ENCODE measurements around the gene ACTL6B.

The ACTL6B gene

GRCh38 chr7:100683659-100684533 is 27.6 kb upstream of the ACTL6B start:
- no peak for DNase-seq (ENCODE audit: low spot score)

DNA sequence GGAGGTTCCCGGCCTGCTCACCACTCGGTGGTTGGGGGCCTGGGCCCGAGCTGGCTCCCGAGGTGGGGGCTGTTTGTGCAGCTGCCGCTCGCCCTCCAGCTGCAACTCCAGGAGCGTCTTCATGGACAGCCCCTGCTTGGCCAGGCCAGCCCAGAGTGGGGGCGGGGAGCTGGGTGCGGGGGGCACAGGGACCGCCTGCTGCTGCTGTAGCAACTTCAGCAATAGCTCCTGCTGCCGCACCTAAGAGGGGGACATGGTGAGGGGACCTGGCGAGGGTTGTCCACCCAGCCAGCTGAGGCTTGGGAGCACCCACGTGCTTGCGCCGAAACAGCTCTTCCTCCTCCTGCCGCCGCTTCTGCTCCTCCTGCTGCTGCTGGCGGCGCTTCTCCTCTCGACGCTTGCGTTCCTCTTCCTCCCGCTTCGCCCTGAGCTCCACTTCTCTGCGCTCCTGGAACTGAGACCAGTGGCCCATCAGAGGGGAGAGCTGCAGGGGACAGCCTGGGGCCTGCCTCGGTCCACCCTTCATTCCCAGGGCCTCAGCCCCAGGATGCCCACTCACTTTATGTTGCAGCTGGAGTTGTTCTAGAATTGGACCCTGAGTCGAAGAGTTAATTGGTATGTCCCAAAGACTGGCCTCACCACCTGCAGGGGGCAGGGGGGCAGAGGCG is 26.9 kb upstream of the ACTL6B start:
- DNase-seq (ENCODE audit: low spot score), result no peak

DNA sequence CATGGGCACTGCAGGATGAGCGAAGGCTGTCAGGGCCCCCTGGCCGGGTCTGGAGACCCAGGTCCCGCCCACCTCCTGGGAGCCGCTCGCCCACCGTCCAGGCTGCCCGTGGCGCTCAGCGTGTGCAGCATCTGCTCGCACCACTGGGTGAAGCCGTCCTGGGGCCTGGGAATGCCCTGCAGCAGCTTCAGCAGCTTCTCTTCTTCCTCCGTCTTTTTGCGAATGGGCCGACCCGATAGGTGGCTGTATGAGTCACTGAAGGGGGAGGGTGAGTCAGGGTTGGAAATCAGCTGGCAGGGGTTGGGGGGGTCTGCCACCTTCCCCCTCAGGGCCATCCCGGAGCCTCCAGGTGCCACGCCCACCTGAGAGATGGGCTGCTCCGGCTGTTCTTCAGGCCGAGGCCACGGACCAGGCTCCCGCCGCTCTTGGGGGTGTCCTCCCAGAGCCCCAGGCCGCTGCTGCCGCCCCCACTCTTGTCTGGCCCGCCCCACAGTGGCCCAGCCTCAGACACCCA is 26.0 kb upstream of the ACTL6B start:
- DNase-seq (ENCODE audit: low spot score), result peak; percentile 33

DNA sequence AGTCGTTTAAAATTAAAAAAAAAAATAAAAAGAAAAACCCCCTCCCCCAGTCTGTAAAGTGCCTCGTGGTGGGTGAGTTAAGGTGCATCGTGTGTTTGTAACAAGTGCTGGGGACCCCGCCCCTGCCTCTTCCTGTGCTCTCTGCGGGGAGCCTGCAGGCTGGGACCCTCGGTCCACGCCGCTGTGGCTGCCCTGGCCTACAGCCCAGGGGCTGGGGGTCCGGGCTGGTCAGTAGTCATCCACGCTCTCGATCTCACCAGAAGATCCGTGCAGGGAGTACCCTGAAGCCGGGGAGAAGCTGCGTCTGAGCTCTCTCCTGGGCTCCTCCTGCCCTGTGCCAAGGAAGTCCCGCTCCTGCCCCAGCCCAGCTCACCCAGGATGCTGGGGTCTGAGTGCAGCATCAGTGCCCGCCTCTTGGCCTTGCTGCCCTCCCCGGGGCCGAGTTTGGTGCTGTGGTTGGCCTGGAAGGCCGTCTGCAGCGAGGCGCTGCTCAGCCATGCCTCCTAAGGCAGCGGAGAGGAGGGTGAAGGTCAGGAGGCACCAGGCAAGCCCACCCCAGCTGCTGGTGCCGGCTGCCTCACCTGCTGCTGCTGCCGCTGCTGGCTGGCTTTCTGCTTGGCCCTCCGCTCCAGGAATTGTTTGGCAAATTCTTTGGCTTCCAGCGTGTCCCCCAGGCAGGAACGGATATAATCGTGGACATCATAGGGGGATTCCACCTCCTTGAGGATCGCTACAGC is 25.4 kb upstream of the ACTL6B start:
- DNase-seq (ENCODE audit: low spot score), result peak; percentile 34

DNA sequence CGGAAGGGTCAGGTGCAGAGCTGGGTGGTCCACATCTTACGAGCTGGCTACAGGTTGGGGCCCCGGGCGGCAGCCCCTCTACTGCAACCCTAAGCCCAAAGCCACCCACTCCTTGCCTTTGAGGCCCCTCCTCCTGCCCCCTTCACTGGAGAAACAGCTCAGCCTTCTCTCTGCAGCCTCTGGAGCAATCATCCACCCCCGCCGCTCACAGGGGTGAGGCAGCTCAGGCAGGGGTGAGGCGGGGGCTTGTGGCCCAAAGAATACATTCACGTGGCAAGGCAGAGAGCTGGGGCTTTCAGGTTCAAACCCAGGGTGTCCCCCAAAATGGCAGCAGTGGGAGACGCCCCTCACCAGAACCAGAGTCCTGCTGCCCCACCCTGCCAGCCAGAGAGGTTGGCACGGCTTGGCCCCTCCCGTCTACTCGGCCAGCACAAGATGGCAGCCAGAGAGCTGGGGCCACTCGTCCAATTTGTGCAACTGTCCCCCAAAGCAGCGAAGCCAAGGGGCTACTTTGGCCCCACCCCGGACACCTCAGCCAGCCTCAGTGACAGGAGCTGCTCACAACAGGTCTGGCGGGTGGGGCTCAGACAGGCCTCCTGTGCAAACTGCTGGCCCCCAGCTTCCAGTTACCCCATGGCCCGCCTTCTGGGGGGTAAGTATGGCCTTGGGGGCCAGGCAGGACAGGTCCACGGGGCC is 24.5 kb upstream of the ACTL6B start:
- peak; percentile 24 for DNase-seq (ENCODE audit: low spot score)

DNA sequence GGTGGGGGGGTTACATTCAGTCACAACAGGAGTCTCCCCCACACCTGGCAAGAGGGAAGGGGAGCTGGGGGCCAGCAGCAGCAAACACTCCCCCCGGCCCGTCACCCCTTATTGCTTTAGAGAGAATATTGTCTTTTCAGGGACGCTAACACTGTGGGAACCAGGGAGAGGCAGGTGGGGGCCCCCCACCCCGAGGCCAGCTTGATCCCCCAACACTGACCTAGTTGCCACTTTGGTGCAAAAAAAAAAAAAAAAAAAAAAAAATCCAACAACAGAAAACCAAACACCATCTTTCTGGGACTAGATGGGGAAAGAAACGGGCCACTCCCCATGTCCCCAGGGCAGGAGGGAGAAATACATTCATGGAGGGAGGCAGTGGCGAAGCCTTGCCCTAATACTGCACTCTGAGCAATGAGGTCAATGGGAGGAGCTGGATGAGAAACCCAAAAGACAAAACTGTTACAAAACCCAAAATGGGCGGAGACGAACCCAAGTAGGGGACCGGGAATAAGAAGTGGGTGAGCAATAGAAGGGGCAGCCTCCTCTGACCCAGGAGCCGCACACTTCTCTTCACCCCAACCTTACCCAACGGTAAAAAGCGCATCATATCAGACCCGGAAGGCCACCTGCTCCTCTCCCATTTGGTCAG is 23.8 kb upstream of the ACTL6B start:
- DNase-seq (ENCODE audit: low spot score), result no peak

GRCh38 chr7:100679129-100679926 is 23.1 kb upstream of the ACTL6B start:
- peak; percentile 30 for DNase-seq (ENCODE audit: low spot score)

DNA sequence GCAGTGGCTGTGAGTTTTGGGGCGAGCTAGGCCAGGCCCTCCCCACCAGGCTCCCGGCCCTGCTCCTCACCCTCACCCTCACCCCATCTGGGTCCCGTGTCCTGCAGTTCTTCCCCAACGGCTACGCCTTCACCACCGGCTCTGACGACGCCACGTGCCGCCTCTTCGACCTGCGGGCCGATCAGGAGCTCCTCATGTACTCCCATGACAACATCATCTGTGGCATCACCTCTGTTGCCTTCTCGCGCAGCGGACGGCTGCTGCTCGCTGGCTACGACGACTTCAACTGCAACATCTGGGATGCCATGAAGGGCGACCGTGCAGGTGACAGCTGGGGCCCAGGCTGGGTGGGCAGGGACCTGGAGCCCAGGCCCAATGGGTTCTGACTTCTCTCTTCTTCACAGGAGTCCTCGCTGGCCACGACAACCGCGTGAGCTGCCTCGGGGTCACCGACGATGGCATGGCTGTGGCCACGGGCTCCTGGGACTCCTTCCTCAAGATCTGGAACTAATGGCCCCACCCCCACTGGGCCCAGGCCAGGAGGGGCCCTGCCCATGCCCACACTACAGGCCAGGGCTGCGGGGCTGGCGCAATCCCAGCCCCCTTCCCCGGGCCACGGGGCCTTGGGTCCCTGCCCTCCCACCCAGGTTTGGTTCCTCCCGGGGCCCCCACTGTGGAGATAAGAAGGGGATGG is 22.2 kb upstream of the ACTL6B start:
- DNase-seq (ENCODE audit: low spot score), result peak; percentile 41

DNA sequence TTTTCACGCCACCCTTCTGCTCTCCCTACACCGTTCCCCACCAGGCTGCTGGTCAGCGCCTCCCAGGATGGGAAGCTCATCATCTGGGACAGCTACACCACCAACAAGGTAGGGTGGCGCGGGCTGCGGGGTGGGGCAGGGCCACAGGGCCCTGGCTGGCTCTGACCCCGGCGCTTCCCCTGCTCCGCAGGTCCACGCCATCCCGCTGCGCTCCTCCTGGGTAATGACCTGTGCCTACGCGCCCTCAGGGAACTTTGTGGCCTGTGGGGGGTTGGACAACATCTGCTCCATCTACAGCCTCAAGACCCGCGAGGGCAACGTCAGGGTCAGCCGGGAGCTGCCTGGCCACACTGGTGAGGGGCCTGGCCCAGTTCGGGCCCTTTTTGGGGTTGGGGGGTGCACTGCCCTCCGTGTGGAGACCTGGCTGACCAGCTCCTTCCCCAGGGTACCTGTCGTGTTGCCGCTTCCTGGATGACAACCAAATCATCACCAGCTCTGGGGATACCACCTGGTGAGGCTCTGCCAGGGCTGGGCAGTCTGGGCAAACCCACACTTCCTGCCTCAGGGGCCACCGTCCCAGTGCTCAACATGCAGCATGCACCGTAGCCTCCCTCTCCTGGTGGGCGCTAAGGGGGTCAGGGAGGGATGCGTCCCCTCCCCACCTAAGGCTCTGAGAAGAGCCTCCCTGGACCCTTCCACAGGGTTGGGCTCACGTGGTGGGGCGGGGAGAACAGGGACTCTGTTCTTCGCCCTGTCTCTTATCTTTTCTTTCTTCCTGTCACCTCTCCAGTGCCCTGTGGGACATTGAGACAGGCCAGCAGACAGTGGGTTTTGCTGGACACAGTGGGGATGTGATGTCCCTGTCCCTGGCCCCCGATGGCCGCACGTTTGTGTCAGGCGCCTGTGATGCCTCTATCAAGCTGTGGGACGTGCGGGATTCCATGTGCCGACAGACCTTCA is 21.3 kb upstream of the ACTL6B start:
- DNase-seq (ENCODE audit: low spot score), result no peak

GRCh38 chr7:100676501-100677306 is 20.5 kb upstream of the ACTL6B start:
- no peak for DNase-seq (ENCODE audit: low spot score)

GRCh38 chr7:100675581-100676350 is 19.5 kb upstream of the ACTL6B start:
- peak; percentile 82 for DNase-seq (ENCODE audit: low spot score)

DNA sequence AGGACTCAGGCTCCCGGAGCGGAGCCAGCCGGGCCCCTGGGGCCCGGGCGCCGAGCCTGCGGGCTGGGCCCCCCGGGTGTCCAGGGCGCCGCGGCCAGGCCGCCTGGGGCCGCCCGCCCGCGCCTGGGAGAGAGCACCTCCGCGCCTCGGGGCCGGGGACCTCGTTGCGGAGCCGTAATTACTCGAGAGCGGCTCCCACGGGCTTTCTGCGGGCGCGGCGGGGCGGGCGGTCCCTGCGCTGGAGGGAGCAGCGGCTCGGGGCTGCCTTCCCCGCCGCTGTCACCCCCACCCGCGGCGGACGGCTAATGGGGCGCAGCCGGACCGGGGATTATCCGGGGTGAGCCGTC is 18.8 kb upstream of the ACTL6B start:
- DNase-seq (ENCODE audit: low spot score), result peak; percentile 69

- peak; percentile 60 for DNase-seq (ENCODE audit: low spot score)
Observed at GRCh38 chr7:100674411-100675104, 18.3 kb upstream of the ACTL6B start.

- peak; percentile 51 for DNase-seq (ENCODE audit: low spot score)
Observed at GRCh38 chr7:100673942-100674410, 17.7 kb upstream of the ACTL6B start.

DNA sequence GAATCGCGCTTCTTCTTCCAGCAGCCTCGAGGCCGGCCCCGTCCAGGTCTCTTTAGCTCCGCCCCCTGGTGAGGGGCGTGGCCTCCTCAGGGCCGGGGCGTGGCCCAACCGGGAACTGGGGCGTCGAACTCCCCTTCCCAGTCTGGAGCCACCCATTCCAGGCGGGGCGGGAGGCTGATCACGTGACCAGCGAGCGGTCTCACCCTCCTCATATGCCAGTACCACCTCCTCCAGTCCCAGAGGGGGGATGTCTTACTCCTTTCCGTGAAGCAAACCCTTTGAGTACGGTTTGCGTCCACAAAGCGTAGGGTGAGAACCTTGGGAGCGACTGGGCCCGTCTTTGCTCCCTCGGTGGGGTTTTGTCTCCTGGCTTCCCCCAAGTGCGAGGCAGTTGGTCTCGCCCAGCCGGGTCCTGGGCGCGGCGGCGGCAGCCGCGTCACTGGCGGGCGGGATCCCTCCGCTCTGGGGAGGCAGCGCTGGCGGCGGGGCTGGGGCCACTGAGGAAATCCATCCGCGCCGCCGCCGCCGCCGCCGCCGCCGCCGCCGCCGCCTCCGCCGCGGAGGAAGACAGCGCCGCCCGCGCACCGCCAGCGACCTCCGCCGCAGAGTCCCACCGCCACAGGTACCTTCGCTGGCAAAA is 17.2 kb upstream of the ACTL6B start, which contains the start of gene GNB2:
Gene GNB2, plus strand, starts transcription at position 439 of the 640 bp plus-strand sequence. CDS start 2,526 bp downstream, outside the sequence.
- DNase-seq (ENCODE audit: low spot score), result peak; percentile 97

Data from D341Med (cell line).